MM.1S (cell line): ENCODE data around the gene SMOC2.

Experiments
- CTCF ChIP-seq: fragments of 300-600 bp; sonication (generic); IDR thresholded peaks from 2 replicates; pipeline ENCODE4 v1.5.1; 2016; ENCODE audit warnings: antibody characterized with exemption, low read length, mixed read lengths
- EZH2 ChIP-seq: fragments of 300-600 bp; sonication (generic); optimal IDR thresholded peaks from 2 replicates; pipeline ENCODE3; 2017; ENCODE audit warnings: low read depth, mild to moderate bottlenecking, antibody characterized with exemption, low read length, mixed read lengths

DNA sequence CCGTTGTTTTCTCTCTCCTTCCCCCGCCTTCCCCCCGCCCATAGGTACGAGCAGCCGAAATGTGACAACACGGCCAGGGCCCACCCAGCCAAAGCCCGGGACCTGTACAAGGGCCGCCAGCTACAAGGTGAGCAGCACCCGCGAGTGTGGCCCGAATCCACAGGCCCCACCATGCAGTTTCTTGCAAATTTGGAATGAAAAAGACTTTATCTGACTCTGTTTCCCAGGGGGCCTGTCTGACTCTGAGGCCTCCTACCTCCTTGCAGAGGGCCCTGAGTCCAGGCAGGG lies 167.1 kb downstream of the SMOC2 start:
- no peak for TF ChIP-seq CTCF
- no peak for TF ChIP-seq EZH2
